SW 1271 (cell line): ENCODE results near the gene TXLNG.
"Not testable (repeated sequence)": the region's sequence is repeated elsewhere in the genome, so short reads cannot be mapped to it uniquely, and the experiment has no call there.

Experiments used
- DNase-seq, 2 experiments: peaks; one replicate each; lab custom pipeline; 2025; lab: John Stamatoyannopoulos, UW

The TXLNG gene

GRCh38 chrX:16786139-16786790, at the start of gene TXLNG:
TXLNG (plus strand) TSS chrX:16786466; CDS start chrX:16786488, 22 bp downstream.
- peak; percentile 73 to 90 for DNase-seq

GRCh38 chrX:16737024-16737423, 49.2 kb upstream of the TXLNG start:
- DNase-seq: no peak

GRCh38 chrX:16739574-16739973, 46.7 kb upstream of the TXLNG start:
- no peak for DNase-seq

GRCh38 chrX:16743604-16744325, 42.5 kb upstream of the TXLNG start:
- DNase-seq: peak; percentile 1 to 7

- no peak for DNase-seq
Measured at GRCh38 chrX:16745102-16745501, 41.2 kb upstream of the TXLNG start.

GRCh38 chrX:16745659-16746058, 40.6 kb upstream of the TXLNG start:
- DNase-seq: no peak

- DNase-seq: no peak
Measured at GRCh38 chrX:16748425-16748824, 37.8 kb upstream of the TXLNG start.

GRCh38 chrX:16750136-16750535, 36.1 kb upstream of the TXLNG start:
- no peak for DNase-seq

GRCh38 chrX:16754019-16754418, 32.2 kb upstream of the TXLNG start:
- no peak for DNase-seq

- DNase-seq: no peak
Measured at GRCh38 chrX:16756724-16757123, 29.5 kb upstream of the TXLNG start.

GRCh38 chrX:16761500-16761899, 24.8 kb upstream of the TXLNG start:
- DNase-seq: not testable (repeated sequence)

- no peak for DNase-seq
Measured at GRCh38 chrX:16762579-16762978, 23.7 kb upstream of the TXLNG start.

GRCh38 chrX:16765594-16765993, 20.7 kb upstream of the TXLNG start:
- no peak for DNase-seq

- no peak for DNase-seq
Measured at GRCh38 chrX:16770970-16771482, 15.2 kb upstream of the TXLNG start.

GRCh38 chrX:16771483-16772398, 14.5 kb upstream of the TXLNG start:
- DNase-seq: no peak

- no peak for DNase-seq
Measured at GRCh38 chrX:16772460-16772859, 13.8 kb upstream of the TXLNG start.

- DNase-seq: no peak
Measured at GRCh38 chrX:16774746-16775145, 11.5 kb upstream of the TXLNG start.

- no peak for DNase-seq
Measured at GRCh38 chrX:16778545-16778944, 7.7 kb upstream of the TXLNG start.

GRCh38 chrX:16778993-16779392, 7.3 kb upstream of the TXLNG start:
- no peak for DNase-seq

- DNase-seq: not testable (repeated sequence)
Measured at GRCh38 chrX:16779815-16780214, 6.5 kb upstream of the TXLNG start.

- DNase-seq: no peak
Measured at GRCh38 chrX:16783452-16783851, 2.8 kb upstream of the TXLNG start.

- DNase-seq: not testable (repeated sequence)
Measured at GRCh38 chrX:16784440-16784839, 1.8 kb upstream of the TXLNG start.
